Left cardiac atrium (tissue), 4 donors: ENCODE data around the gene DLK1. TPM values are rescaled to one million over a fixed set of nuclear protein-coding genes. Genes with fewer than 3 reads are reported as not detected.

Source experiments
- ATAC-seq, 2 donors: fragments of 200-7000 bp; cut with Tn5 transposase; one replicate each; pipeline ENCODE4 v1.9.1; 2020; ENCODE audit warnings: mild to moderate bottlenecking in 2 of 2, moderate library complexity in 2 of 2
- DNase-seq: peaks from one replicate; pipeline ENCODE4 v3.0.0-alpha.2; 2020
- intact Hi-C, 2 donors: fragments of 100-400 bp; cut with DNase I; formaldehyde crosslinking; loops; one replicate each; pipeline versions ENCODE4 v1.14.1 to v1.15.1; 2022 to 2023
- total RNA-seq, 2 donors: library from RNA; stranded (reverse); fragmentation: NEBNext Ultra II Directional; extraction: Animal tissue kit (Norgen Biotek cat#: 25700); gene quantifications; one replicate each; pipeline ENCODE4 v1.2.1, GENCODE V29; 2021
- donor health status: DM: no; HTN: yes; CAD: no.
- donor health status: DM: no; HTN: yes; CAD: no; lungs with severe emphysema.
- donor health status: DM: yes; HTN: yes; CAD: no.
- donor health status: Dilated cardiomyopathy.

DLK1 gene
- total RNA-seq, 2 donors from 2014 or later = 3.3 TPM; not detected in 1

- ATAC-seq = no peak
- no peak for DNase-seq
- intact Hi-C loops = no loop called here
Measured at GRCh38 chr14:100782516-100783320, 56.0 kb downstream of the DLK1 start.

GRCh38 chr14:100783630-100784370 lies 57.1 kb downstream of the DLK1 start:
- no peak for ATAC-seq
- no peak for DNase-seq
- intact Hi-C loops = no loop called here

GRCh38 chr14:100784523-100785337 lies 58.0 kb downstream of the DLK1 start:
- intact Hi-C loops = no loop called here
- no peak for DNase-seq
- no peak for ATAC-seq

- intact Hi-C loops = no loop called here
- DNase-seq (no peak), ATAC-seq (no peak)
Measured at GRCh38 chr14:100785338-100785615, 58.6 kb downstream of the DLK1 start.

- intact Hi-C loops = no loop called here
- ATAC-seq (no peak), DNase-seq (no peak)
Measured at GRCh38 chr14:100785626-100786025, 58.9 kb downstream of the DLK1 start.

- DNase-seq = no peak
- ATAC-seq = no peak
- intact Hi-C loops = no loop called here
Measured at GRCh38 chr14:100786131-100786530, 59.4 kb downstream of the DLK1 start.

GRCh38 chr14:100786576-100787219 lies 60.0 kb downstream of the DLK1 start:
- intact Hi-C loops = no loop called here
- DNase-seq = no peak
- ATAC-seq = no peak

GRCh38 chr14:100787659-100788058 lies 61.0 kb downstream of the DLK1 start:
- intact Hi-C loops = no loop called here
- ATAC-seq = no peak
- DNase-seq = no peak

Other genes starting within 250 kb of the DLK1 start
- gene BEGAIN, start 139.5 kb upstream of the DLK1 start, total RNA-seq = 1 to 10 TPM; 1.7 to 2.1 TPM
- gene MEG3, start 99.2 kb downstream of the DLK1 start, total RNA-seq = 10 to 100 TPM; 24.7 to 26.3 TPM
- not detected for gene RTL1, start 176.8 kb downstream of the DLK1 start, total RNA-seq